Brain pericyte (primary cell): Measurements from ENCODE around the gene HDAC6.
"Not testable (repeated sequence)": the region's sequence is repeated elsewhere in the genome, so short reads cannot be mapped to it uniquely, and the experiment has no call there.

Source experiments
- DNase-seq: peaks from one replicate; pipeline ENCODE4 v3.0.0-alpha.2; 2012; ENCODE audit warnings: low read depth, low spot score

Gene HDAC6

GRCh38 chrX:48789366-48790220 is 12.3 kb upstream of the HDAC6 start:
- no peak for DNase-seq

- DNase-seq = no peak
Observed at GRCh38 chrX:48790477-48790876, 11.4 kb upstream of the HDAC6 start.

GRCh38 chrX:48791063-48791820 is 10.6 kb upstream of the HDAC6 start:
- DNase-seq = no peak

- DNase-seq = no peak
Observed at GRCh38 chrX:48792219-48792618, 9.6 kb upstream of the HDAC6 start.

- no peak for DNase-seq
Observed at GRCh38 chrX:48793935-48794334, 7.9 kb upstream of the HDAC6 start.

GRCh38 chrX:48794340-48794910 is 7.4 kb upstream of the HDAC6 start:
- no peak for DNase-seq

- DNase-seq = no peak
Observed at GRCh38 chrX:48794911-48795515, 6.9 kb upstream of the HDAC6 start.

- DNase-seq = no peak
Observed at GRCh38 chrX:48798318-48798717, 3.5 kb upstream of the HDAC6 start.

- no peak for DNase-seq
Observed at GRCh38 chrX:48800574-48801279, 1.1 kb upstream of the HDAC6 start.

- peak; percentile 40 for DNase-seq
Observed at GRCh38 chrX:48802089-48802904, 430 bp downstream of the HDAC6 start.

- DNase-seq = no peak
Observed at GRCh38 chrX:48802905-48803200, 986 bp downstream of the HDAC6 start.

- no peak for DNase-seq
Observed at GRCh38 chrX:48806081-48806480, 4.2 kb downstream of the HDAC6 start.

- DNase-seq = no peak
Observed at GRCh38 chrX:48813644-48814043, 11.8 kb downstream of the HDAC6 start.

- DNase-seq = no peak
Observed at GRCh38 chrX:48814722-48815121, 12.9 kb downstream of the HDAC6 start.

- no peak for DNase-seq
Observed at GRCh38 chrX:48815266-48815665, 13.4 kb downstream of the HDAC6 start.

GRCh38 chrX:48816014-48816810 is 14.3 kb downstream of the HDAC6 start:
- no peak for DNase-seq

GRCh38 chrX:48818098-48818497 is 16.2 kb downstream of the HDAC6 start:
- DNase-seq = no peak

GRCh38 chrX:48818866-48819265 is 17.0 kb downstream of the HDAC6 start:
- DNase-seq = no peak

GRCh38 chrX:48819394-48819793 is 17.5 kb downstream of the HDAC6 start:
- DNase-seq = not testable (repeated sequence)

- DNase-seq = no peak
Observed at GRCh38 chrX:48823053-48823452, 21.2 kb downstream of the HDAC6 start.
